CD4-positive, alpha-beta T cell treated with Interleukin-15 for 1 hour (primary cell): Measurements from ENCODE around the gene FES.
A peak's percentile ranks its signal among the peaks of the same experiment; 100 is the strongest.
"Not testable (repeated sequence)": the region's sequence is repeated elsewhere in the genome, so short reads cannot be mapped to it uniquely, and the experiment has no call there.

Source experiments
- DNase-seq: peaks from one replicate; pipeline ENCODE4 v3.0.0-alpha.2; 2020

The FES gene

GRCh38 chr15:90893175-90894090 is 9.1 kb downstream of the FES start:
- DNase-seq, result no peak

- DNase-seq, result no peak
Observed at GRCh38 chr15:90895571-90896117, 11.3 kb downstream of the FES start.

- DNase-seq, result not testable (repeated sequence)
Observed at GRCh38 chr15:90897131-90897655, 12.9 kb downstream of the FES start.

GRCh38 chr15:90901175-90902039 is 17.1 kb downstream of the FES start:
- DNase-seq, result no peak

DNA sequence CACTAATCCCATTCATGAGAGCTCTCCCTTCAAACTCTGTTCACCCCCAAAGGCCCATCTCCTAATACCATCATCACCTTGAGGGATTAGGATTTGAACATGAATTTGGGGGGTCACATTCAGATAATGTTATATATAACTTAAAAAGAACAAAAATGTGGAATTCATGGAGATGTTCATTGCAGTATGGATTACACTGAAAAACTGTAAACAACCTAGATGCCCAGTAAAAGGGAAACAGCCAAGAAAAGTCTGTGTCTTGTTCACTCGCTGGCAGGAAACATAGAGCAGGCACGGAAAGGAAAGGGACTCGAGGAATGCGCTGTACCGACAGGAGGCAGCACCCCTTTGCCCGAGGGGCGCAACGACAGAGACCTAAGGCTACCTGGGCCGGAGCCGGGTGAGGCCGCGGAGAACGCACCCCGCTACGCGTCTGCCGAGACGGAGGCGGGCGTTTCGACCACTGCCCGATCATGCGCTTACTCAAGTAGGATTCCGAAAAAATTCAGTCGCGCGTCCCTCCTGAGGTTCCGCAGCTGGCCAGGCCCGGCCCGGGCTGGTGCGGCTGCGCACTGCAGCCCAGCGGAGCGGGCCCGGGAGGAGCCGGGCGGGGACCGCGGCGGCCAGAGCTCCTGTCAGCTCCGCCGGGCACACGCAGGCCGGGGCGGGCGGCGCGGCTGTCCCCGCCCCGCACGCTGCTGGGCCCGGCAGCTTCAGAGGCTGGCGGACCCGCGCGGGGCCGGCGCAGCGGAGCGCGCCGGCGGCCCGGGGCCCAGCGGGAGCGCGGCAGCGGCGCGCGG is 17.9 kb downstream of the FES start:
- DNase-seq, result peak; percentile 72

- peak; percentile 59 for DNase-seq
Observed at GRCh38 chr15:90902840-90903732, 18.8 kb downstream of the FES start, which contains the start of gene MAN2A2. Gene MAN2A2, plus strand, starts transcription at chr15:90903302. Its CDS starts 906 bp downstream, at chr15:90904208.

DNA sequence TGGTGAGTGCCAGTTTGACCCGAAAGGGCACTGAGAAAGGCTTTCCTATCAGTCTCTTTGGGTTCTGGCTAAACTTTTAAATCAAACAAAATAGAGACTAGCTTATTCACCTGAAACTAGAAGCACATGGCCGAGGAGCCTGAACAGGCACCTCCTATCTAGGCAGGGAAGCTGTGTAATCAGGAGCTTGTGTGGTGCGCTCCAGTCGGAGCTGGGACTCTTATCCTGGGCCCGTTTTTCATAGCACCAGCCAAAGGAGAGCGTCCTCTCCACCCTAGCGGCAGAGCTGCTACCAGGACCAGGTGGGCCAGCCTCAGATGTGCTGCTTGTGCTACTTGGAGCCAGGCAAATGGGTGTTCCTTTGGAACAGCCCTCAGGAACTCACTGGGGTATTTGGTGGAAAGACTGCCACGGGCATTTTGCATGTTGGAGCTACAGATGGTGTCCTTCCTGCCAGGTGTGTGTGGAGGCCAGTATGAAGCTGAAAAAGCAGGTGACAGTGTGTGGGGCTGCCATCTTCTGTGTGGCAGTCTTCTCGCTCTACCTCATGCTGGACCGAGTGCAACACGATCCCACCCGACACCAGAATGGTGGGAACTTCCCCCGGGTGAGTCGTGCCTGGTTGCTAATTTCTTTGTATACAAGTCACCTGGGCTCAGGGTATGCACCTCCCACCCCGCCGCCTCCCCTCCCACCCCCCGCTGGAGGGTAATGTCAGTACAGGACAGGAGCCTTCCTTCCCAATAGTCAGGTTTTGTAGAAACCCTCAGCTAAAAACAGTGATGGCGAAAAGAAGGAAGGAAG is 19.6 kb downstream of the FES start:
- no peak for DNase-seq

DNA sequence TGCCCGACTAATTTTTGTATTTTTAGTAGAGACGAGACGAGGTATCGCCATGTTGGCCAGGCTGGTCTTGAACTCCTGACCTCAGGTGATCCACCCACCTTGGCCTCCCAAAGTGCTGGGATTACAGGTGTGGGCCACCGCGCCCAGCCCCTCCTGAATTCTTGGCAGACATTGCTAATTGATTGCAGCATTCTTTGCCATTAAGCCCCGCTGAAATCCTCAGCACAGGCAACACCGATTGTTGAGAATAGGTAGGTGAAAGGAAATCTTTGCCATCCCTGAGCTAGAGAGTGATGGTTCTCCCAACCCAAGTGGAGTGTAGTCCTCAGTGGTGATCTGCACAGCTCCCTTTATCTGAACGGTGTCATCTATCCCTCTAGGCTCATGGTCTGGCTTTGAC is 20.4 kb downstream of the FES start:
- no peak for DNase-seq

- DNase-seq, result no peak
Observed at GRCh38 chr15:90905306-90906180, 21.2 kb downstream of the FES start.

DNA sequence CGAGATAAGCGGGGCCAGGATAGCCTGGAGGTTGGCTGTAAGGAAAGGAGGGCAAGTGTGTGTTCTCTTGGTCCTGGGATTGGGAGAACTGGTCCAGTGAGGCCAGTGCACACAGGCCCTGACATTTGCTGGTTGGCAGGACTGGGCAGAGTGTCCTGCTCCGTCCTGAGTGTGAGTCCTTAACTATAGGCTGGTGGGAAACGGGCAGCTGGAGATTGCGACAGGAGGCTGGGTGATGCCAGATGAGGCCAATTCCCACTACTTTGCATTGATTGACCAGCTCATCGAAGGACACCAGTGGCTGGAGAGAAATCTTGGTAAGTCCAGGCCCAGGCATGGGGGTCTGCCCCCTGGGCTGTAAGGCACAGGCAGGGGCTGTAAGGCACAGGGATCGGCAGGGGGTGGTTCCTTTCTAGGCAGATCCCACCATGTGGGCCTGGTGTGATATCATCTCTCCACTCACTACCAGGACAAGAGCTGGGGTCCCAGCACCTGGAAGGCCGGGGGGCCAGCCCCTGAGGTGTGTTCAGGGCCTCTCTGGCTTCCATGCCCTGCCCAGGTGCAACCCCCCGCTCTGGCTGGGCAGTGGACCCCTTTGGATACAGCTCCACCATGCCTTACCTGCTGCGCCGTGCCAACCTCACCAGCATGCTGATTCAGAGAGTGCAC is 22.0 kb downstream of the FES start:
- DNase-seq, result no peak

GRCh38 chr15:90907051-90907660 is 22.9 kb downstream of the FES start:
- no peak for DNase-seq

DNA sequence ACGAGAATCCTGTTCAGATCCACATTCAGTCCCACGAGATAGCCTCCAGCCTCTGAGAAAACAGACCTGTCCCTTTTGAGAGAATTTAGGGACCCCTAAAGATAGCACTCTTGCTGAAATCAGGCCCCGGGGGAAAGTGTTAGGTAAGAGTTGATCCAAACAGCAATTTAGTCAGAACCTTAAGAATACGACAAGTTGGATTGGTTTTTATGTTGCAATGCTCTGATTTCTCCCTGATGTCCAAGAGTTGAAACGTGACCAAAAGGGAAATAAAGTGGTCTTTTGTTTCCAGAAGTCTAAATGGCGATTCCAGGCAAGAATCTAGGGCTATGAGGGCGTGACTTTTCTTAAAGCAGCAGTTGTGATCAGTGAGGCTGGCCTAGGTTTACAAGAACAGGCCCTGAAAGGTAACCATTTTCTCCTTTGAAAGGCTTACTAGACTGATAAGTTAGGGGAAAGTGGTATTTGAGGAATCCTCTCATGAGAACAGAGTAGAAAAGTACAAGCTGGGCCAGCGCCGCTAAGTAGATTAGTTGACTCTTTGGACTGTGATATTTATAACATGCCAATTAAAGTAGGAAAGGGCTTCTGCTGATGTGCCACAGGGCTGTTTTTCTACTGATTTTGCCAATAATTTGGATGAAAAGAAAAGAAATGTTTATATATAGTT is 23.7 kb downstream of the FES start:
- no peak for DNase-seq

- not testable (repeated sequence) for DNase-seq
Observed at GRCh38 chr15:90909449-90909848, 25.1 kb downstream of the FES start.

DNA sequence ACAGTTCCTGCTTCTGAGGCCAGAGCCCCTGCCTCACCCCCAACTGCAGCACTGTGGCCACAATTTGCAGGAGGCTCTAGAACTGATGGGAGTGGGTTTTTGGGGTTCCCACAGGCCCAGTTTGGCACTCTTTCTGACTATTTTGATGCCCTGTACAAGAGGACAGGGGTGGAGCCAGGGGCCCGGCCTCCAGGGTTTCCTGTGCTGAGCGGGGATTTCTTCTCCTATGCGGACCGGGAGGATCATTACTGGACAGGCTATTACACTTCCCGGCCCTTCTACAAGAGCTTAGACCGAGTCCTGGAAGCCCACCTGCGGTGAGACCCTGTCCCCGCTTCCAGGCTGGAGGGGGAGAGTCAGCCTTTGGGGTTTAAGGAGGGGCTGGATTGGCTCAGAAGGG is 25.7 kb downstream of the FES start:
- no peak for DNase-seq

- no peak for DNase-seq
Observed at GRCh38 chr15:90910441-90911301, 26.4 kb downstream of the FES start.

DNA sequence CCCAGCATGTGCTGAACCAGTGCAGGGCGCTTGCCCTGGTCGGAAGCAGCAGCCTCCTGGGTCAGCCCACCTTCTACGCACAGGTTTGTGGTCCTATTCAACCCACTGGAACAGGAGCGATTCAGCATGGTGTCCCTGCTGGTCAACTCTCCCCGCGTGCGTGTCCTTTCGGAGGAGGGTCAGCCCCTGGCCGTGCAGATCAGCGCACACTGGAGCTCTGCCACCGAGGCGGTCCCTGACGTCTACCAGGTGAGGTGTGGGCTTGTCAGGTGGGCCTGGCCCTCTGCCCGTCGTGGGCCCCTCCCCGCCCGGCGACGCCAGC is 27.0 kb downstream of the FES start:
- DNase-seq, result no peak
